HL-60 (cell line): Measurements from ENCODE around the gene MLLT3.

ENCODE experiments used
- POLR2AphosphoS5 ChIP-seq: IDR thresholded peaks from 2 replicates; pipeline ENCODE4 v1.6.1; 2012; ENCODE audit warnings: low read depth
- TF ChIP-seq, protein P1 (sequence below): IDR thresholded peaks from one replicate; pipeline ENCODE4 v1.5.1; 2011; ENCODE audit warnings: low read length, control low read depth, inconsistent platforms; ENCODE audit not compliant: insufficient read depth

- TF ChIP-seq, protein P1, sequence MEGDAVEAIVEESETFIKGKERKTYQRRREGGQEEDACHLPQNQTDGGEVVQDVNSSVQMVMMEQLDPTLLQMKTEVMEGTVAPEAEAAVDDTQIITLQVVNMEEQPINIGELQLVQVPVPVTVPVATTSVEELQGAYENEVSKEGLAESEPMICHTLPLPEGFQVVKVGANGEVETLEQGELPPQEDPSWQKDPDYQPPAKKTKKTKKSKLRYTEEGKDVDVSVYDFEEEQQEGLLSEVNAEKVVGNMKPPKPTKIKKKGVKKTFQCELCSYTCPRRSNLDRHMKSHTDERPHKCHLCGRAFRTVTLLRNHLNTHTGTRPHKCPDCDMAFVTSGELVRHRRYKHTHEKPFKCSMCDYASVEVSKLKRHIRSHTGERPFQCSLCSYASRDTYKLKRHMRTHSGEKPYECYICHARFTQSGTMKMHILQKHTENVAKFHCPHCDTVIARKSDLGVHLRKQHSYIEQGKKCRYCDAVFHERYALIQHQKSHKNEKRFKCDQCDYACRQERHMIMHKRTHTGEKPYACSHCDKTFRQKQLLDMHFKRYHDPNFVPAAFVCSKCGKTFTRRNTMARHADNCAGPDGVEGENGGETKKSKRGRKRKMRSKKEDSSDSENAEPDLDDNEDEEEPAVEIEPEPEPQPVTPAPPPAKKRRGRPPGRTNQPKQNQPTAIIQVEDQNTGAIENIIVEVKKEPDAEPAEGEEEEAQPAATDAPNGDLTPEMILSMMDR = no peak
- no peak for TF ChIP-seq POLR2AphosphoS5
These were observed 231.9 kb downstream of the MLLT3 start for GRCh38 chr9:20390400-20390799.
